Kidney glomerular epithelial cell (primary cell): Measurements from ENCODE around the gene SPRY4.
"Not testable (repeated sequence)": the region's sequence is repeated elsewhere in the genome, so short reads cannot be mapped to it uniquely, and the experiment has no call there.

Source experiments
- DNase-seq: peaks from one replicate; lab custom pipeline; 2025; lab: John Stamatoyannopoulos, UW

Gene SPRY4

DNA sequence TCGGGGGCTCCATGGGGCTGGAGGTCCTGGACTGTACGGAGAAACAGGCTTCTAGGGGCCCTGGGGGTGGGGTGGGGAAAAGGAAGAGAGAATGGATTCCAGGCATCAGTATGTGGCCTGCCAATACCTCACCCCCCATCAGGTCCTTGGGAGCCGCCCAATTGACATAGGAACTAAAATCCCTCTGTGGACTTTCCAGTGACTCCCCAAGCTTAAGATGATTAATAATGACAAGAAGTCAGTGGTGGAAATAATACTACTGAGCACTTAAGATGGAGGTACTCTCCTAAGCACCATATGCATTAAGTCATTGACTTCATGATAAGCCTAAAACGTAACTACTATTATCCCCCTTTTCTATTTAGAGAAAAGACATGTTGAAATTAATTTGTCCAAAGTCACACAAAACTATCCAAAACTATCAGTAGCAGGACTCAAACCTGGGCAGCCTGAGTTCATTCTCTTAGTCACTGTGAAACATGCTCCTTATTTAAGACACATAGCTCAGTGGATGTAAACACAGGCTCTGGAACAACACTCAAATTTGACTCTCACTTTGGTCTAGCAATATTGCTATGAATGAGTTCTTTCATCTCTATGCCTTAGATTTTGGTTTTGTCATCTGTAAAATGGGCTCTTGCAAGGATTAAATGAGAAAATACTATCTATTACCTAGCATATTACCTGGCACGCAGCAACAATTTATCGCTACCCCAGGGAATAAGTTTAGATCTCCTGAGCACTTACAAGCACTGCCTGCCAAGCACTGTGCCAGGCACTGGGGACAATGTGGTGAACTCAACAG, 9.5 kb downstream of the SPRY4 start:
- DNase-seq, result no peak

- DNase-seq, result no peak
Observed at GRCh38 chr5:142314606-142315005, 10.2 kb downstream of the SPRY4 start.

GRCh38 chr5:142314109-142314508, 10.7 kb downstream of the SPRY4 start:
- DNase-seq, result no peak

DNA sequence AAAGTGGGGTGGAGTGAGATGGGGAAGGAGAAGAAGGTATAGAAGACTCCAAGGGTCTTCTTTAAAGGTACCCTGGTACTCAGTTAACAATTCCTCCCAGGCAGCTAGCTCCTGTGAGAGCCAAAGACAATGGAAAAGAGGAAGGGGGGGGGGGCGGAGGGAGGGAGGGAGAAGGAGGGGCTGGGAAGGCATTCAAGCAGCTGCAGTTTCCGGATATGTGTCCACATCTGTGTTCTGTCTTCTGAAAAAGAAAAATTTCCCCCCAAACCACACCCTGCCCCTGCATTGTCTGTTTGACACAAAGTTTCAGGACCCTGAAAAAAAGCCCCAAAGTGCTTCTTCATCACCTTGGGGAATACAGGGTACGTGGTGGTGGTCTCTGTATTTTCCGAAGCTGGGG, 11.1 kb downstream of the SPRY4 start:
- DNase-seq, result no peak

DNA sequence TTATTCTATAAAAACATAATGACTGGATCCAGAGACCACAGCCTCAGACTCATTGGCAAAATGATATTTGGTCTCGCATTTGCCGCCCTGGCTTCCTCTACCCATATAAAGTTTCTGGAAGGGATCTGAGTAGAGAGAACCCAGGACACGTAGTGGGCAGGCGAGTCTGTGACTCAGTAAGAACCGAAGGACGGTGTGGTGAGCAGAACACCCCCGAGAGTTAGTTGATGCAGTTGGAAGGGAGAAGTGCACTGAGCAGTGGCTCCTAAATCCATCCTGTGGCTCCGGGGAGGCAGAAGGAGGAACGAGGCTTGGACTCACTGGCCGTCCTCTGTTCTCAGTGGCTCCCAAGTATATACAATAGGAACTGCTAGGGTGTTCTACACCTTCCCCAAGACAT, 11.5 kb downstream of the SPRY4 start:
- DNase-seq, result no peak

- no peak for DNase-seq
Observed at GRCh38 chr5:142312399-142312798, 12.4 kb downstream of the SPRY4 start.

GRCh38 chr5:142311725-142312124, 13.1 kb downstream of the SPRY4 start:
- no peak for DNase-seq

DNA sequence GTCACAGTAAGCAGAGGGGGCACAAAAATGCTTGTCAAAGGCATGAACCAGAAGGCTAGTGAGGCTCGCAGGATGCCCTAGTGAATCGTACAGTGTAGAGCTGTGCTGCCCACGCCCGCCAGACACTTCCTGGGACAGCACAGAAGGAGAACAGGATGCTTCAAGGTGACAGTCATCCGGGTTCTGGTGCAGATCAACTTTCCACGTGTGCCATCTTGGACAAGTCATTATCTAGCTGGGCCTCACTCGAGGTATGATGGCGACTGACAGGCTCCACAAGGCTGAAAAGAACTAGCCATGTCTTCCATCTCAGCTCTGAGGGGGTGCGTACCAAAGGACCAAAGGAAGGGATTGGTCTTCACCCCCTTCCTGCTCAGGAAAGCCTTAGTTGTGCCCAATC, 14.0 kb downstream of the SPRY4 start:
- DNase-seq, result no peak

DNA sequence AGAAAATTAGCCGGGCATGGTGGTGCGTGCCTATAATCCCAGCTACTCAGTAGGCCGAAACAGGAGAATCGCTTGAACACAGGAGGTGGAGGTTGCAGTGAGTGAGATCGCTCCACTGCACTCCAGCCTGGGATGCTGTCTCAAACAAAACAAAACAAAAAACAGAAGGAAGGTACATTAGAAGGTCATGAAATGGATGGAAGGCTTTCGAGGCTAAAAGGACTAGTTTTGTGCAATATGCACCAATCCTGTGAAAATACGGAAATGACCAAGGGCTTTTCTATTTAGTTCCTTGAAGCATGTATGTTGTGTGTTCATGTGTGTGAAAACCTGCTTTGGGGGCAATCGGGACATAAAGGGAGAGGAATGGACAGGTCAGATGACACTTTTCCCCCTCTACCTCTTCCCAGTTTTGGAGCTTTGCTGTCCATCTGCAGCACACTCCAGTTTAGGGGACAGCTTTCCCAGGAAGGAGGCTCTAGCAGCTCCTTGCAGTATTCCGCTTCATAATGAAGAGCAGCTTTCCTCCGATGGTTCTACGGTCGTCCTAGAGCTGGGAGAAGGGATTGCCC, 15.0 kb downstream of the SPRY4 start:
- no peak for DNase-seq

DNA sequence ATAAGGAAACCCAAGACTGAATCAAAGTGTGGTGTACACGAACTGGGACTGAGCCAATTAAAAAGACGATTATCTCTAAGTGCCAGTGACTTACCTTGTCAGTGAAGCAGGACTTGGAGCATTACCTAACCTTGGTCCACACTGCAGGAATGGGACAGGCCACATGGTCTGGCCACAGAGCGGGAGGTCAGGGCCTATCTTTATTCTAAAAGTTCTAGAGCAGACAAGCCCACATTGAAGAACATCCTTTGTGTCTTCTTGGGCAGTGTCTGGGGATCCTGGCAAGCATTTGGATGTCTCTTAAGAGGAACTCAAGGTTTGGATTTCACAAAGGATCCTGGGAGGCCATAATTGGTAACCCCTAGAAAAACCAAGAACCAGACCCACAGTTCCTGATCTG, 16.5 kb downstream of the SPRY4 start:
- no peak for DNase-seq

DNA sequence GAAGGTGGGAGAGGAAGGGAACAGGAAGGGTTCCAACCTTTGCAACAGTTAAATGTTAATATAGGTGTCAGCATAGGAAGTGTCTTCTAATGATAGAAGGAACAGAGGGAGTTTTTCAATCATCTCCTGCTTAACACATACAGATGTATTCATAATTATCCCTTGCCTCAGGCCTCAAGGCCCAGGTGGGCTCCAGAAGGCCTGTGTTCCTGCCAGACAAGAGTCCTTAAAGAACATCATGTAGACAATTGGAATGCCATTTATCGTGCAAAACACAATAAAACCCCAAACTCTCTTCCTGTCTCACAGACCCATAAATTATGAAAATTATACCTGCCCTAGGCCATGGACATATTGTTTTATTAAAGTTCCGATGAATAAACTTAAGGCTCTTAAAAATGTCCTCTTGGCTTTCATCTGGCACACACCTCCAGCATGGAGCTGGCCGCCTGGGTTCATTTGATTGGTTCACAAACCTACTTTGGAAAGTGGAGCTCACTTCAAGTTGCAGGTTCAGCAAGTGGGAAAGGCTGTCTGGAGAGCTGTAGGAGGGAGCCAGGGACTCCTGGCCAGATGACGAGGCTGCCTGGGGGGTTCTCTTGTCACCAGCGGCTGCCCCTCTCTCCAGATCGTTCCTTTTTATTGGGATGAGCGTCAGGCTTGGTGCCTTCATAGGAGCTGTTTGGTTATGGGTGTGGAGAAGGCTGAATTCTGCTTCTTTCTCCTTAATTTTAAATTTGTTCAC, 17.5 kb downstream of the SPRY4 start:
- DNase-seq, result no peak

DNA sequence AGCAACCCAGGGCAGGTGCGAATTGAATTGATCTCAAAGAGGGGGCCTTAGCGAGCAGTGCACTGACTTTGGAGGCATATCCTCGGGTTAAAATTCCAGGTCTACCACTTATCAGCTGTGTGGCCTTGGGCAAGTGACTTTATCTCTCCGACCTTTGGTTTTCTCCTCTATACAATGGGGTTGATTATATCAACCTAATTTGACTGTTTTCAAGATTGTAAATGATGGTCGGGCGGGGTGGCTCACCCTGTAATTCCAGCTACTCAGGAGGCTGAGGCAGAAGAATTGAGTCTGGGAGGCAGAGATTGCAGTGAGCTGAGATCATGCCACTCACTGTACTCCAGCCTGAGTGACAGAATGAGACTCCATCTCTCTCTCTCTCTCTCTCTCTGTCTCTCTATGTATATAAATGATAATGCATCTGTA, 18.7 kb downstream of the SPRY4 start:
- DNase-seq, result no peak

- no peak for DNase-seq
Observed at GRCh38 chr5:142305211-142305610, 19.6 kb downstream of the SPRY4 start.

DNA sequence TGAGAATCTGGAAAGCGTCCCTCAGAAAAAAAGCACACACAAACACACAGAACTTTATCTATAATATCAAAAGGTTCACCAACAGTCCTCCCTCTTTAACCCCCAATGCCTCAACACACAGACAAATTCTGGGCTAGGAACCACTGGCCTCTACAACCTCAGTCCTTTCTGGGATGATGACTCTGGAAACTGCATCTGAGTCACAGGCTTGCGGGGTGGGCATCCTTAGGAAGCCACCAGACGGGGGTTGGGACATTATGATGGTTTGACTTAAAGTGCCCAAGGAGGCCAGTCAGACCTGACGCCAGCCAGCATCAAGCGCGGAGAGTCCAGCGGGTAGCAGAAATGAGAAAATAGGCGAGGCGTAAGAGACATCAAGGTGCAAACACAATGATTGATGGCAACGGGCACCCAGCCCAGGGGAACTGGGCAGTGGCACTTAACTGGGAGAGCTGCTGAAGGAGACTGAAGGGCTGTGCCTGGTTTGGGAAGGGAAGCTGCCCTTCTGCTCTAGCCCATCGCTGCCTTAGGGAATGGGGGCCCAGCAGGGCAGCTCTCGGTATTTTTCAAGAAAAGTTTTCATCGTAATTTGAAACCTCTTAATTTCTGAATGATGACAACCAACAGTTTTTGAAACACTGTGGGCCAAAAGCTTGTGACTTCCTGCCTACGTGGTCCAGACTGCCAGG, 20.7 kb downstream of the SPRY4 start:
- DNase-seq, result no peak

- DNase-seq, result no peak
Observed at GRCh38 chr5:142303565-142303964, 21.3 kb downstream of the SPRY4 start.

- DNase-seq, result no peak
Observed at GRCh38 chr5:142301540-142301939, 23.3 kb downstream of the SPRY4 start.

- DNase-seq, result no peak
Observed at GRCh38 chr5:142300677-142301076, 24.1 kb downstream of the SPRY4 start.

DNA sequence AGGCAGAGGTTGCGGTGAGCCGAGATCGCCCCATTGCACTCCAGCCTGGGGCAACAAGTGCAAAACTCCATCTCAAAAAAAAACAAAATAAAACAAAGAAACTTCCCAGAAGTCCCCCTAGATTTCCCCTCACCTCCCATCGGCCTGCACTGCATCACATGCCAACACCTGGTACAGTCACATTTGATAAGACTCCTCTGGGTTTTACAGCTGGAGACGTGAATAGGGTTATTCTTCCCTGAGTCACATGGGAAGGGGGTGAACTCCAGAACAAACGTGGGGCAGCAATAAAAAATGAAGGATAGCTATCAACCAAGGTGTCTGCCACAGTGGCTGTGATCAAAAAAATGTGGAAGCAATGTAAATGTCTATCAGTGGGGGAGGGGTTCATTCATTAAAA, 26.0 kb downstream of the SPRY4 start:
- no peak for DNase-seq

DNA sequence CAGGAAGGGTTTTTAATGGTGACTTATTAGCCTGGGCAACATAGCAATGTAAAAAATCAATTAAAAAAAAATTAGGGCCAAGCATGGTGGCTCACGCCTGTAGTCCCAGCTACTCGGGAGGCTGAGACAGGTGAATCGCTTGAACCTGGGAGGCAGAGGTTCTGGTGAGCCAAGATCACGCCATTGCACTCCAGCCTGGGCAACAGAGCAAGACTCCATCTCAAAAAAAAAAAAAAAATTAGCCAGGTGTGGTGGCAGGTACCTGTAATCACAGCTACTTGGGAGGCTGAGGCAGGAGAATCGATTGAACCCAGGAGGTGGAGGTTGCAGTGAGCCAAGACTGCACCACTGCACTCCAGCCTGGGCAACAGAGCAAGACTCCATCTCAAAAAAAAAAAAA, 27.0 kb downstream of the SPRY4 start:
- DNase-seq, result not testable (repeated sequence)

- DNase-seq, result peak; percentile 90
Observed at GRCh38 chr5:142296914-142297417, 27.9 kb downstream of the SPRY4 start.

GRCh38 chr5:142295960-142296860, 28.6 kb downstream of the SPRY4 start:
- no peak for DNase-seq
